ENCODE measurements around the gene CRYBB1.

- TF ChIP-seq, protein P1, sequence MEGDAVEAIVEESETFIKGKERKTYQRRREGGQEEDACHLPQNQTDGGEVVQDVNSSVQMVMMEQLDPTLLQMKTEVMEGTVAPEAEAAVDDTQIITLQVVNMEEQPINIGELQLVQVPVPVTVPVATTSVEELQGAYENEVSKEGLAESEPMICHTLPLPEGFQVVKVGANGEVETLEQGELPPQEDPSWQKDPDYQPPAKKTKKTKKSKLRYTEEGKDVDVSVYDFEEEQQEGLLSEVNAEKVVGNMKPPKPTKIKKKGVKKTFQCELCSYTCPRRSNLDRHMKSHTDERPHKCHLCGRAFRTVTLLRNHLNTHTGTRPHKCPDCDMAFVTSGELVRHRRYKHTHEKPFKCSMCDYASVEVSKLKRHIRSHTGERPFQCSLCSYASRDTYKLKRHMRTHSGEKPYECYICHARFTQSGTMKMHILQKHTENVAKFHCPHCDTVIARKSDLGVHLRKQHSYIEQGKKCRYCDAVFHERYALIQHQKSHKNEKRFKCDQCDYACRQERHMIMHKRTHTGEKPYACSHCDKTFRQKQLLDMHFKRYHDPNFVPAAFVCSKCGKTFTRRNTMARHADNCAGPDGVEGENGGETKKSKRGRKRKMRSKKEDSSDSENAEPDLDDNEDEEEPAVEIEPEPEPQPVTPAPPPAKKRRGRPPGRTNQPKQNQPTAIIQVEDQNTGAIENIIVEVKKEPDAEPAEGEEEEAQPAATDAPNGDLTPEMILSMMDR (conservative IDR thresholded peaks at IDR 0.05; ENCODE audit: low read depth in 2 of 2) = no peak
- TF ChIP-seq POLR2AphosphoS5 (IDR thresholded peaks at IDR 0.05; ENCODE audit: low read depth) (no peak), CREB1 (CRISPR knock-in tag; IDR thresholded peaks at IDR 0.05; ENCODE audit: low read depth) (no peak)
- TF ChIP-seq, protein P2, sequence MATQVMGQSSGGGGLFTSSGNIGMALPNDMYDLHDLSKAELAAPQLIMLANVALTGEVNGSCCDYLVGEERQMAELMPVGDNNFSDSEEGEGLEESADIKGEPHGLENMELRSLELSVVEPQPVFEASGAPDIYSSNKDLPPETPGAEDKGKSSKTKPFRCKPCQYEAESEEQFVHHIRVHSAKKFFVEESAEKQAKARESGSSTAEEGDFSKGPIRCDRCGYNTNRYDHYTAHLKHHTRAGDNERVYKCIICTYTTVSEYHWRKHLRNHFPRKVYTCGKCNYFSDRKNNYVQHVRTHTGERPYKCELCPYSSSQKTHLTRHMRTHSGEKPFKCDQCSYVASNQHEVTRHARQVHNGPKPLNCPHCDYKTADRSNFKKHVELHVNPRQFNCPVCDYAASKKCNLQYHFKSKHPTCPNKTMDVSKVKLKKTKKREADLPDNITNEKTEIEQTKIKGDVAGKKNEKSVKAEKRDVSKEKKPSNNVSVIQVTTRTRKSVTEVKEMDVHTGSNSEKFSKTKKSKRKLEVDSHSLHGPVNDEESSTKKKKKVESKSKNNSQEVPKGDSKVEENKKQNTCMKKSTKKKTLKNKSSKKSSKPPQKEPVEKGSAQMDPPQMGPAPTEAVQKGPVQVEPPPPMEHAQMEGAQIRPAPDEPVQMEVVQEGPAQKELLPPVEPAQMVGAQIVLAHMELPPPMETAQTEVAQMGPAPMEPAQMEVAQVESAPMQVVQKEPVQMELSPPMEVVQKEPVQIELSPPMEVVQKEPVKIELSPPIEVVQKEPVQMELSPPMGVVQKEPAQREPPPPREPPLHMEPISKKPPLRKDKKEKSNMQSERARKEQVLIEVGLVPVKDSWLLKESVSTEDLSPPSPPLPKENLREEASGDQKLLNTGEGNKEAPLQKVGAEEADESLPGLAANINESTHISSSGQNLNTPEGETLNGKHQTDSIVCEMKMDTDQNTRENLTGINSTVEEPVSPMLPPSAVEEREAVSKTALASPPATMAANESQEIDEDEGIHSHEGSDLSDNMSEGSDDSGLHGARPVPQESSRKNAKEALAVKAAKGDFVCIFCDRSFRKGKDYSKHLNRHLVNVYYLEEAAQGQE (IDR thresholded peaks at IDR 0.05; ENCODE audit: unreplicated experiment) = no peak
Observed at GRCh38 chr22:26643418-26644100, 25.7 kb upstream of the CRYBB1 start.
